Myocyte (in vitro differentiated cells): ENCODE results near the gene PLA2R1. TPM values are rescaled to one million over a fixed set of nuclear protein-coding genes. Genes with fewer than 3 reads are reported as not detected.

Experiments used
- DNase-seq: peaks from one replicate; pipeline ENCODE4 v3.0.0-alpha.2; 2012; ENCODE audit warnings: low read depth
- total RNA-seq: library from RNA; depleted of rRNA; stranded (reverse); fragments of >200 nt; gene quantifications from 2 replicates; pipeline ENCODE4 v1.2.3, GENCODE V29; 2014

Gene PLA2R1
- total RNA-seq, 1 donor from 2014 or later: 6.0 TPM

GRCh38 chr2:159897720-159898119 is 164.7 kb downstream of the PLA2R1 start:
- no peak for DNase-seq

- no peak for DNase-seq
Observed at GRCh38 chr2:159897081-159897480, 165.3 kb downstream of the PLA2R1 start.

- DNase-seq: no peak
Observed at GRCh38 chr2:159895258-159896065, 167.0 kb downstream of the PLA2R1 start.

GRCh38 chr2:159894145-159894838 is 168.1 kb downstream of the PLA2R1 start:
- no peak for DNase-seq

- no peak for DNase-seq
Observed at GRCh38 chr2:159892990-159893810, 169.2 kb downstream of the PLA2R1 start.

- peak; percentile 53 for DNase-seq
Observed at GRCh38 chr2:159891917-159892730, 170.3 kb downstream of the PLA2R1 start.

- no peak for DNase-seq
Observed at GRCh38 chr2:159891267-159891588, 171.2 kb downstream of the PLA2R1 start.

GRCh38 chr2:159890551-159891266 is 171.7 kb downstream of the PLA2R1 start:
- DNase-seq: peak; percentile 14

GRCh38 chr2:159882130-159882745 is 180.2 kb downstream of the PLA2R1 start:
- DNase-seq: no peak

Other genes starting within 250 kb of the PLA2R1 start
- gene LY75, start 157.9 kb downstream of the PLA2R1 start, total RNA-seq: 0.24 and 0.26 TPM in 2 replicates
- 145 and 152 TPM in 2 replicates for gene ITGB6, start 137.7 kb upstream of the PLA2R1 start, total RNA-seq